Stimulated activated CD8-positive, alpha-beta memory T cell treated with anti-CD3 and anti-CD28 coated beads, Interleukin-15, amount 100 ng/mL, for 1 hour (primary cell): ENCODE results near the gene SCYGR5.
"Not testable (repeated sequence)": the region's sequence is repeated elsewhere in the genome, so short reads cannot be mapped to it uniquely, and the experiment has no call there.

Experiments
- DNase-seq: peaks from one replicate; pipeline ENCODE4 v3.0.0-alpha.2; 2020; ENCODE audit warnings: low read depth

The SCYGR5 gene

GRCh38 chr2:227673620-227674019, 7.0 kb downstream of the SCYGR5 start:
- not testable (repeated sequence) for DNase-seq

GRCh38 chr2:227674485-227674884, 7.9 kb downstream of the SCYGR5 start:
- no peak for DNase-seq

- no peak for DNase-seq
These were observed 11.3 kb downstream of the SCYGR5 start for GRCh38 chr2:227677928-227678327.

GRCh38 chr2:227684258-227684657, 17.7 kb downstream of the SCYGR5 start:
- no peak for DNase-seq

GRCh38 chr2:227687189-227687588, 20.6 kb downstream of the SCYGR5 start:
- no peak for DNase-seq

DNA sequence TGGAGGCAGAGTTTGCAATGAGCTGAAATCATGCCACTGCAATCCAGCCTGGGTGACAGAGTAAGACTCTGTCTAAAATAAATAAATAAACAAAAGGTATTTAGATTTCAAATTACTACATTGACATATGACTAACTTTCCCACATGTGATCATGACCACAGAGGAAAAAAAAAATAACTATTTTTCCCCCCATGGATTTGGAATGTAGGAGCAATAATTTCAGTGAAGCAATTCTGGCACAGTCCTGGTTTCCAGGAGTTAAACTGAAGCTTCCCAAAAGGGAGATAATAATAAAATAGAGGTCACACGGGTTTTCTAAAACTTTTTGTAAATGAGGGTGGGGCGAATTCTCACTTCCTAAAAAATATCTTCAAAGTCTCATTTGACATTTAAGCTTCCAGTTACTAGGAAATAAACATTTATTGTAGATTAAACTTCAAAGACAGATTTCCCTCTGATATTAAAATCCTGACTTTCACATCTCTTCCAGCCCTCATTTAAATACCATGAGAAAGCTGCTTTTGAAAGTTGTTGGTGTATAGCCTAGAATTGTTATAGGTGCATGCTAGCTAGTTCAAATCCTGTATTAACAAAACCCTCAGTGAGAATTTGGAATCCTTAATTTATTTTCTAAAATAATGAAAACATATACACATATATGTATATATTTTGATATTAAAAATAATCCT, 30.5 kb downstream of the SCYGR5 start:
- DNase-seq: no peak

DNA sequence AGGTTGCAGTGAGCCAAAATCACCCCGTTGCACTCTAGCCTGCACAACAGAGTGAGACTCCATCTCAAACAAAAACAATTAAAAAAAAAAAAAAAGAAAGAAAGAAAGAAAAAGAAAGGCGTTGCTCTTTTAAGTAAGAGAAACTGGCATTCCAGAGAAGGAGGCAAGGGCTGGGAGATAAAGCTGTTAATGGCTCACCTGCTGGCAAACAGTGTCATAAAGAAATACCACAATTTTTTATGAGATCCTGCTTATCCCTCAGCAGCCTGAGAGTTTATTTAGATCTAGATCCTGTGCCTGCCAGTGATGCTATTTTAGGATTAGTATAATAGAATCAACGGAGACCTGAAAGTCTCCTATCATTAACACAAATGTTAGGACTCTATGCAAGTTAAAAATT, 35.0 kb downstream of the SCYGR5 start:
- no peak for DNase-seq

GRCh38 chr2:227703280-227703732, 36.7 kb downstream of the SCYGR5 start:
- DNase-seq: no peak

DNA sequence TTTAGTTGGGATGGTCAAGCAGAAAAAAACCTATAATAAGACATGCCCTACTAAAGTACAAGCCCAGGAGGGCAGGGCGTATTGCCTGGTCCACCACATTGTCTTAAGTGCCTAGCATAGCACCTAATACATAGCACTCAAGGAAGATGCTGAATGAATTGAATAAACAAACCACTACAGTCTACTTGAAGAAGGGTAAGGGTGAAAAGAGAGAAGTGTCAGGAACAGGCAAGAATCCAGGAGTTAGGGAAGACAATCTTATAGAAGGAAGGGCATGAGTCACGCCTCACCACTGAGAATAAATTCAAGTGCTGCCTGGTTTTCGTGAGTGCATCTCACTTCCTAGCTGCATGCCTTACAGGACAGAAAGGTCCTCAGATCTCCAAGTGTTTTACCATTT, 37.4 kb downstream of the SCYGR5 start:
- DNase-seq: no peak

- no peak for DNase-seq
These were observed 40.3 kb downstream of the SCYGR5 start for GRCh38 chr2:227706859-227707258.

DNA sequence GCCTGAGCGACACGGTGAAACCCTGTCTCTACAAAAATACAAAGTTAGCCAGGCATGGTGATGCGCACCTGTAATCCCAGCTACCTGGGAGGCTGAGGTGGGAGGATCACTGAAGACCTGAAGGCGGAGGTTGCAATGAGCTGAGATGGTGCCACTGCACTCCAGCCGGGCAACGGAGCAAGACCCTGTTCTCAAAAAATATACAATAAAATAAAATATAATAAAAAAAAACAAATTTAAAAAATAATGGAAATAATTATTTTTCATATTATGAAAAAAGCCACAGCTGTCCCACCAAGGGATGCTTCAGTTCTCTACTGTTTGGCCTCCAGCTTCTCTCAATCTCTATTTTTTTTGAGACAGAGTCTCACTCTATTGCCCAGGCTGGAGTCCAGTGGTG, 40.8 kb downstream of the SCYGR5 start:
- no peak for DNase-seq

GRCh38 chr2:227710986-227711385, 44.4 kb downstream of the SCYGR5 start:
- no peak for DNase-seq

GRCh38 chr2:227713291-227713690, 46.7 kb downstream of the SCYGR5 start:
- DNase-seq: no peak

GRCh38 chr2:227716501-227716900, 49.9 kb downstream of the SCYGR5 start:
- no peak for DNase-seq
